OCI-LY3 (cell line): ENCODE data around the gene BHLHE23.

Experiments
- EZH2phosphoT487 ChIP-seq: fragments of 200-600 bp; shearing (Covaris generic); IDR thresholded peaks from 2 replicates; pipeline ENCODE4 v1.6.1; 2018; ENCODE audit warnings: antibody characterized with exemption, mixed run types, low read depth
- TF ChIP-seq, protein P1 (sequence below): fragments of 200-600, 300-600 bp; sonication (generic); IDR thresholded peaks from 2 replicates; pipeline ENCODE4 v1.5.1; 2014; ENCODE audit warnings: antibody characterized with exemption, low read length, low read depth

DNA sequence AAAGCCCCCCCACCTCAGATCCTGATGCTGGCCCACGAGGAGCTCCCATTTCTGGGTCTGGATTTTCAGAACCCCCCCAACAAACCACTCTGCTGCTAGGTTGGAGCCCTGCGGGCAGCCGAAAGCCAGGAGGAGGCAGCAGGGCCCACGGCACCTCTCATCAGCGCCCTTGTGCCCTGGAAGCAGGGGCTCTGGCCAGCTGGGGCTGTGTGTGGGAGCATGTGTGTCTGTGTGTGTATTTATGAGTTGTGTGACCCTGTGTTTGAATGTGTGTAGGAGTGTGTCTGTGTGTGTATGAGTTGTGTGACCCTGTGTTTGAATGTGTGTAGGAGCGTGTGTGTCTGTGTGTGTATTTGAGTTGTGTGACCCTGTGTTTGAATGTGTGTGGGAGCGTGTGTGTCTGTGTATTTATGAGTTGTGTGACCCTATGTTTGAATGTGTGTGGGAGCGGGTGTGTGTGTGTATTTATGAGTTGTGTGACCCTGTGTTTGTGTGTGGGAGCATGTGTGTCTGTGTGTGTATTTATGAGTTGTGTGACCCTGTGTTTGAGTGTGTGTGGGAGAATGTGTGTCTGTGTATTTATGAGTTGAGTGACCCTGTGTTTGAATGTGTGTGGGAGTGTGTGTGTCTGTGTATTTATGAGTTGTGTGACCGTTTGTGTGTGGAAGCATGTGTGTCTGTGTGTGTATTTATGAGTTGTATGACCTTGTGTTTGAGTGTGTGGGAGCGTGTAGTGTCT is 35.4 kb downstream of the BHLHE23 start:
- TF ChIP-seq, protein P1, sequence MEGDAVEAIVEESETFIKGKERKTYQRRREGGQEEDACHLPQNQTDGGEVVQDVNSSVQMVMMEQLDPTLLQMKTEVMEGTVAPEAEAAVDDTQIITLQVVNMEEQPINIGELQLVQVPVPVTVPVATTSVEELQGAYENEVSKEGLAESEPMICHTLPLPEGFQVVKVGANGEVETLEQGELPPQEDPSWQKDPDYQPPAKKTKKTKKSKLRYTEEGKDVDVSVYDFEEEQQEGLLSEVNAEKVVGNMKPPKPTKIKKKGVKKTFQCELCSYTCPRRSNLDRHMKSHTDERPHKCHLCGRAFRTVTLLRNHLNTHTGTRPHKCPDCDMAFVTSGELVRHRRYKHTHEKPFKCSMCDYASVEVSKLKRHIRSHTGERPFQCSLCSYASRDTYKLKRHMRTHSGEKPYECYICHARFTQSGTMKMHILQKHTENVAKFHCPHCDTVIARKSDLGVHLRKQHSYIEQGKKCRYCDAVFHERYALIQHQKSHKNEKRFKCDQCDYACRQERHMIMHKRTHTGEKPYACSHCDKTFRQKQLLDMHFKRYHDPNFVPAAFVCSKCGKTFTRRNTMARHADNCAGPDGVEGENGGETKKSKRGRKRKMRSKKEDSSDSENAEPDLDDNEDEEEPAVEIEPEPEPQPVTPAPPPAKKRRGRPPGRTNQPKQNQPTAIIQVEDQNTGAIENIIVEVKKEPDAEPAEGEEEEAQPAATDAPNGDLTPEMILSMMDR = no peak
- no peak for TF ChIP-seq EZH2phosphoT487
